GM18505 (cell line): ENCODE results near the gene FARP1.

Experiments
- ATAC-seq: cut with Tn5 transposase; IDR thresholded peaks from one replicate; pipeline ENCODE4 v1.9.1; 2021; ENCODE audit not compliant: unreplicated experiment
- POLR2A ChIP-seq: IDR thresholded peaks from 4 replicates; pipeline ENCODE4 v1.6.1; 2011; ENCODE audit warnings: borderline replicate concordance; ENCODE audit not compliant: insufficient read depth, insufficient read length; ENCODE audit errors: extremely low read depth

Gene FARP1

GRCh38 chr13:98215508-98215907 lies 72.6 kb downstream of the FARP1 start:
- ATAC-seq = no peak
- no peak for TF ChIP-seq POLR2A

- TF ChIP-seq POLR2A = no peak
- no peak for ATAC-seq
Measured at GRCh38 chr13:98216135-98216565, 73.3 kb downstream of the FARP1 start.

- no peak for TF ChIP-seq POLR2A
- no peak for ATAC-seq
Measured at GRCh38 chr13:98216711-98217285, 73.9 kb downstream of the FARP1 start.

GRCh38 chr13:98217597-98217996 lies 74.7 kb downstream of the FARP1 start:
- TF ChIP-seq POLR2A = no peak
- ATAC-seq = no peak

- no peak for ATAC-seq
Measured at GRCh38 chr13:98219685-98220084, 76.8 kb downstream of the FARP1 start.

GRCh38 chr13:98220271-98220791 lies 77.4 kb downstream of the FARP1 start:
- no peak for TF ChIP-seq POLR2A
- ATAC-seq = no peak

More at GRCh38 chr13:98219685-98220084, 76.8 kb downstream of the FARP1 start:
- TF ChIP-seq POLR2A = no peak

GRCh38 chr13:98221234-98221633 lies 78.3 kb downstream of the FARP1 start:
- no peak for TF ChIP-seq POLR2A
- ATAC-seq = no peak

GRCh38 chr13:98222081-98222554 lies 79.2 kb downstream of the FARP1 start:
- TF ChIP-seq POLR2A = no peak
- ATAC-seq = no peak

GRCh38 chr13:98222816-98223215 lies 79.9 kb downstream of the FARP1 start:
- ATAC-seq = no peak
- no peak for TF ChIP-seq POLR2A

- ATAC-seq = no peak
- no peak for TF ChIP-seq POLR2A
Measured at GRCh38 chr13:98223741-98224140, 80.8 kb downstream of the FARP1 start.

- TF ChIP-seq POLR2A = no peak
- no peak for ATAC-seq
Measured at GRCh38 chr13:98224557-98224956, 81.7 kb downstream of the FARP1 start.

- TF ChIP-seq POLR2A = no peak
Measured at GRCh38 chr13:98225036-98225940, 82.4 kb downstream of the FARP1 start.

GRCh38 chr13:98226496-98226895 lies 83.6 kb downstream of the FARP1 start:
- TF ChIP-seq POLR2A = no peak
- no peak for ATAC-seq

More at GRCh38 chr13:98225036-98225940, 82.4 kb downstream of the FARP1 start:
- no peak for ATAC-seq
